Psoas muscle (tissue), 8 donors: Measurements from ENCODE around the gene SEC14L1. TPM values are rescaled to one million over a fixed set of nuclear protein-coding genes. Genes with fewer than 3 reads are reported as not detected.

Source experiments
- ATAC-seq, 4 donors: fragments of 200-7000 bp; cut with Tn5 transposase; one replicate each; pipeline ENCODE4 v1.9.1; 2020; ENCODE audit warnings: moderate library complexity in 3 of 4, mild to moderate bottlenecking in 2 of 4
- DNase-seq, 2 donors: peaks; one replicate each; pipeline ENCODE4 v3.0.0-alpha.2; 2020
- H3K27ac ChIP-seq: fragments of 200-600 bp; one replicate; pipeline ENCODE4 v1.8.0; 2022
- H3K27me3 ChIP-seq, 3 donors: fragments of 200-600 bp in 1 of 3; one replicate each; pipeline versions ENCODE4 v1.6.1 to v1.8.0; 2013 to 2022; ENCODE audit warnings: low read length in 2 of 3, mild to moderate bottlenecking in 2 of 3, moderate library complexity in 1 of 3; ENCODE audit not compliant: insufficient read depth in 3 of 3
- H3K36me3 ChIP-seq, 2 donors: fragments of 200-600 bp in 1 of 2; one replicate each; pipeline versions ENCODE4 v1.6.1 to v1.8.0; 2013 to 2022; ENCODE audit warnings: low read depth in 1 of 2, mild to moderate bottlenecking in 1 of 2, moderate library complexity in 1 of 2; ENCODE audit not compliant: insufficient read depth in 1 of 2
- H3K4me1 ChIP-seq: fragments of 200-600 bp; one replicate; pipeline ENCODE4 v1.8.0; 2022
- H3K4me3 ChIP-seq: fragments of 200-600 bp; one replicate; pipeline ENCODE4 v1.8.0; 2022; ENCODE audit warnings: mild to moderate bottlenecking
- H3K9me3 ChIP-seq: fragments of 200-600 bp; one replicate; pipeline ENCODE4 v1.8.0; 2022
- CTCF ChIP-seq: fragments of 200-600 bp; IDR thresholded peaks from one replicate; pipeline ENCODE4 v1.8.0; 2022; ENCODE audit warnings: antibody characterized with exemption
- WGBS, 3 donors: extraction: QIAGEN DNeasy Blood & Tissue Kit; methylation state at CpG; one replicate each; pipeline versions ENCODE4 v1.1.6 to v1.1.7; 2013; 5-methylcytosine and 5-hydroxymethylcytosine counted together
- intact Hi-C, 2 donors: fragments of 100-400 bp; cut with DNase I; formaldehyde crosslinking; loops; one replicate each; pipeline versions ENCODE4 v1.11.0 to v1.14.2; 2022
- polyA plus RNA-seq, 3 donors: library from polyadenylated mRNA; stranded (reverse); fragments of 200-250 nt; gene quantifications; one replicate each; pipeline ENCODE4 v1.2.3, GENCODE V29; 2013
- total RNA-seq, 4 donors: library from RNA; stranded (reverse); fragmentation: NEBNext Ultra II Directional in 2 of 4; extraction: Animal tissue kit (Norgen Biotek cat#: 25700) in 2 of 4; gene quantifications; one replicate each; pipeline versions ENCODE4 v1.2.1 to v1.2.4, GENCODE V29; 2021 to 2023
- donor health status: healthy with polysubstance abuse.
- donor health status: DM: no; HTN: no; CAD: no; lungs with moderate emphysema.
- donor health status: Bipolar disorder and iron deficiency.
- donor health status: healthy.
- donor health status: DM: yes; HTN: yes; CAD: no.
- donor health status: DM: no; HTN: no; CAD: no.
- donor health status: DM: no; HTN: no; CAD: no.
- donor health status: DM: yes; HTN: yes; CAD: no.

The SEC14L1 gene
- total and polyA plus RNA-seq, 7 donors, result 38.6 to 98.9 (median 69.1) TPM

GRCh38 chr17:77214743-77215142 is 74.0 kb downstream of the SEC14L1 start:
- DNase-seq, result peak in 1 of 2 donors; percentile 70
- Histone ChIP-seq H3K27me3 (no peaks in the 10 kb centered on the region), H3K36me3 (peaks cover 7 to 80% of the 10 kb centered on the region in 2 donors), H3K27ac (no peak overlapping the region), H3K4me1 (peaks cover 23% of the 10 kb centered on the region), H3K4me3 (no peak overlapping the region), H3K9me3 (no peaks in the 10 kb centered on the region)
- intact Hi-C loops, result loop anchor here in 1 of 2 donors (5.0 kb wide), 1 partner anchor 117 kb away; no protein-coding TSS in a partner anchor
- peak; percentile 53 for TF ChIP-seq CTCF
- ATAC-seq, result peak; percentile 76 to 84 (median 83)
- 41 to 69% (median 43%) methylated on average over 11 of the region's 11 CpGs for WGBS, 3 donors

DNA sequence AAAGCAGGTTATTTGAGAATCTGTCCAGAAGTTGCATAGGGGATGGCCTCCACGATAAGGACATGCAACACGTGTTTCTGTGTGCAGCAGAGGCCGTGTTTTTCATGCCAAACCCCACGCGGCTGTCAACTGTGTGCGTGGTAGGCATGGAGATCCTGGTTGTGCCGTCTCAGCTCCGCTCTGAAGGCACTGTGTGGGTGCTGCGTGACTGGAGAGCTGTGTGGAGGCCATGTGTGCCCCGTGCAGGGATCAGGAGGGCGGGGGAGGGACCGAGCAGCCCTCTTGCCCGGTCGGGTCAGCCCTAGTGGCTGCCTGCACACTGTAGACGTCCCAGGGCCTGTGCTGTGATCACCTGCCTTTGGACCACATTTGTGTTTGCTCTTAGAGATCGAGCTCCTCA is 74.5 kb downstream of the SEC14L1 start:
- Histone ChIP-seq H3K9me3 (no peaks in the 10 kb centered on the region), H3K4me1 (peaks cover 18% of the 10 kb centered on the region), H3K36me3 (peaks cover 7 to 75% of the 10 kb centered on the region in 2 donors), H3K27me3 (no peaks in the 10 kb centered on the region), H3K4me3 (no peak overlapping the region), H3K27ac (no peak overlapping the region)
- ATAC-seq (no peak), DNase-seq (no peak)
- 72 to 89% (median 77%) methylated on average over 15 to 16 of the region's 16 CpGs for WGBS, 3 donors
- no peak for TF ChIP-seq CTCF
- intact Hi-C loops, result no loop called here

DNA sequence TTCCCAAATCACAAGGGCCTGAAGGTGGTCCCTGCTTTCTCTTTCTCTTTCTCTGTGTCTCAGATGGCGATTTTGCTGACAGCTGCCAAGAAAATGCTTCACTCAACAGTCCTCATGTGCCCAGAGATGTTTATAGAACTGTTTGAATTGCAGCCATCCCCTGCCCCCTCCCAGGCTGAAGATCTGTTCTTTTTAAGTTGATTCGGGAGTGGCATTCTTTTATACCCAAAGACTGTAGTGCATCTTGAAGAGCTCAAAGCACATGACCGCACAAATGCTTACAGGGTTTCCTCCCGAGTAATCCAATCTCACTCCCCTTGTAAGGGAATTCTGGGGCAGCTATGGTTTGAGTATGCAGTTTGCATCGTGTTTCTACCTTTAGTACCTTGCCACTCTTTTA is 75.7 kb downstream of the SEC14L1 start:
- ATAC-seq, result peak in 1 of 4 donors; percentile 34
- H3K36me3 ChIP-seq, result peaks cover 7 to 63% of the 10 kb centered on the region in 2 donors

GRCh38 chr17:77217123-77217522 is 76.4 kb downstream of the SEC14L1 start:
- Histone ChIP-seq H3K36me3 (peaks cover 7 to 57% of the 10 kb centered on the region in 2 donors), H3K9me3 (no peaks in the 10 kb centered on the region), H3K27ac (peak overlapping the region; percentile 1), H3K4me3 (no peak overlapping the region), H3K27me3 (no peaks in the 10 kb centered on the region), H3K4me1 (peaks cover 14% of the 10 kb centered on the region)
- ATAC-seq (no peak), DNase-seq (no peak)
- intact Hi-C loops, result no loop called here
- TF ChIP-seq CTCF, result no peak
- WGBS, 3 donors, result 91 to 95% (median 92%) methylated on average over 11 of the region's 11 CpGs

More for the DNA sequence above, 75.7 kb downstream of the SEC14L1 start:
- Histone ChIP-seq H3K9me3 (no peaks in the 10 kb centered on the region), H3K27ac (peak overlapping the region; percentile 1), H3K27me3 (no peaks in the 10 kb centered on the region), H3K4me3 (no peak overlapping the region), H3K4me1 (peaks cover 14% of the 10 kb centered on the region)
- TF ChIP-seq CTCF, result no peak
- WGBS, 3 donors, result 21 to 44% (median 32%) methylated on average over 5 of the region's 5 CpGs
- intact Hi-C loops, result no loop called here
- no peak for DNase-seq

- peaks cover 14% of the 10 kb centered on the region for H3K4me1 ChIP-seq
- intact Hi-C loops, result no loop called here
- no peaks in the 10 kb centered on the region for H3K9me3 ChIP-seq
- TF ChIP-seq CTCF, result no peak
- H3K27ac ChIP-seq, result no peak overlapping the region
- H3K36me3 ChIP-seq, result peaks cover 7 to 52% of the 10 kb centered on the region in 2 donors
- 53 to 72% (median 64%) methylated on average over 11 of the region's 11 CpGs for WGBS, 3 donors
- no peak overlapping the region for H3K4me3 ChIP-seq
- DNase-seq (no peak), ATAC-seq (peak in 1 of 4 donors; percentile 22)
- H3K27me3 ChIP-seq, result no peaks in the 10 kb centered on the region
Observed at GRCh38 chr17:77217566-77217965, 76.8 kb downstream of the SEC14L1 start.
